Measurements from ENCODE around the gene MACROD2. TPM values are rescaled to one million over a fixed set of nuclear protein-coding genes. Genes with fewer than 3 reads are reported as not detected.

MACROD2 gene
- total RNA-seq, 2 donors from 2014 or later, result 0.95 to 4.2 TPM

GRCh38 chr20:15622368-15622767 lies 1627.1 kb downstream of the MACROD2 start:
- Histone ChIP-seq H3K4me3 (no peak overlapping the region), H3K27ac (no peak overlapping the region), H3K4me1 (ENCODE audit: control insufficient read depth in 1 of 2, low read depth in 2 of 2) (no peaks in the 10 kb centered on the region), H3K27me3 (replicated peaks; ENCODE audit: insufficient read depth) (no peaks in the 10 kb centered on the region), H3K36me3 (no peaks in the 10 kb centered on the region), H3K9me3 (no peaks in the 10 kb centered on the region)
- no peak for TF ChIP-seq CTCF (IDR thresholded peaks at IDR 0.05)
- DNase-seq (ENCODE audit: low spot score) (no peak), ATAC-seq (ENCODE audit: insufficient number of reproducible peaks, low FRiP score, low read depth) (no peak)

- no peak for ATAC-seq (ENCODE audit: insufficient number of reproducible peaks, low FRiP score, low read depth)
- H3K4me3 ChIP-seq, result no peak overlapping the region
- H3K9me3 ChIP-seq, result no peaks in the 10 kb centered on the region
- H3K27ac ChIP-seq, result no peak overlapping the region
- DNase-seq (ENCODE audit: low spot score), result no peak
- H3K36me3 ChIP-seq, result no peaks in the 10 kb centered on the region
- no peak for TF ChIP-seq CTCF (IDR thresholded peaks at IDR 0.05)
- H3K27me3 ChIP-seq (replicated peaks; ENCODE audit: insufficient read depth), result no peaks in the 10 kb centered on the region
- no peaks in the 10 kb centered on the region for H3K4me1 ChIP-seq (ENCODE audit: control insufficient read depth in 1 of 2, low read depth in 2 of 2)
These were observed 1627.9 kb downstream of the MACROD2 start for GRCh38 chr20:15623215-15623614.

- Histone ChIP-seq H3K9me3 (no peaks in the 10 kb centered on the region), H3K4me1 (ENCODE audit: control insufficient read depth in 1 of 2, low read depth in 2 of 2) (no peaks in the 10 kb centered on the region), H3K36me3 (no peaks in the 10 kb centered on the region), H3K27me3 (replicated peaks; ENCODE audit: insufficient read depth) (no peaks in the 10 kb centered on the region), H3K4me3 (no peak overlapping the region), H3K27ac (no peak overlapping the region)
- no peak for DNase-seq (ENCODE audit: low spot score)
- no peak for ATAC-seq (ENCODE audit: insufficient number of reproducible peaks, low FRiP score, low read depth)
- TF ChIP-seq CTCF (IDR thresholded peaks at IDR 0.05), result no peak
These were observed 1630.7 kb downstream of the MACROD2 start for GRCh38 chr20:15625981-15626380.

GRCh38 chr20:15627089-15627488 lies 1631.8 kb downstream of the MACROD2 start:
- H3K27me3 ChIP-seq (replicated peaks; ENCODE audit: insufficient read depth), result no peaks in the 10 kb centered on the region
- H3K4me3 ChIP-seq, result no peak overlapping the region
- ATAC-seq (ENCODE audit: insufficient number of reproducible peaks, low FRiP score, low read depth) (no peak), DNase-seq (ENCODE audit: low spot score) (no peak)
- H3K9me3 ChIP-seq, result no peaks in the 10 kb centered on the region
- TF ChIP-seq CTCF (IDR thresholded peaks at IDR 0.05), result no peak
- no peak overlapping the region for H3K27ac ChIP-seq
- no peaks in the 10 kb centered on the region for H3K36me3 ChIP-seq
- no peaks in the 10 kb centered on the region for H3K4me1 ChIP-seq (ENCODE audit: control insufficient read depth in 1 of 2, low read depth in 2 of 2)

- no peaks in the 10 kb centered on the region for H3K9me3 ChIP-seq
- DNase-seq (ENCODE audit: low spot score) (no peak), ATAC-seq (ENCODE audit: insufficient number of reproducible peaks, low FRiP score, low read depth) (no peak)
- H3K27me3 ChIP-seq (replicated peaks; ENCODE audit: insufficient read depth), result no peaks in the 10 kb centered on the region
- no peaks in the 10 kb centered on the region for H3K36me3 ChIP-seq
- H3K4me3 ChIP-seq, result no peak overlapping the region
- H3K4me1 ChIP-seq (ENCODE audit: control insufficient read depth in 1 of 2, low read depth in 2 of 2), result no peaks in the 10 kb centered on the region
- TF ChIP-seq CTCF (IDR thresholded peaks at IDR 0.05), result no peak
- no peak overlapping the region for H3K27ac ChIP-seq
These were observed 1632.2 kb downstream of the MACROD2 start for GRCh38 chr20:15627501-15627903.
